ENCODE results near the gene RNMT.
"Not testable (repeated sequence)": the region's sequence is repeated elsewhere in the genome, so short reads cannot be mapped to it uniquely, and the experiment has no call there.

RNMT gene

GRCh38 chr18:13730481-13730880 lies 4.0 kb downstream of the RNMT start:
- in situ Hi-C loops (cut with MboI; ENCODE audit: low sequenced_read_pairs) = no loop called here

GRCh38 chr18:13735681-13736080 lies 9.2 kb downstream of the RNMT start:
- in situ Hi-C loops (cut with MboI; ENCODE audit: low sequenced_read_pairs) = no loop called here

GRCh38 chr18:13745696-13746095 lies 19.2 kb downstream of the RNMT start:
- in situ Hi-C loops (cut with MboI; ENCODE audit: low sequenced_read_pairs) = no loop called here

GRCh38 chr18:13746633-13747032 lies 20.2 kb downstream of the RNMT start:
- in situ Hi-C loops (cut with MboI; ENCODE audit: low sequenced_read_pairs) = no loop called here

GRCh38 chr18:13751599-13751998 lies 25.1 kb downstream of the RNMT start:
- in situ Hi-C loops (cut with MboI; ENCODE audit: low sequenced_read_pairs) = not testable (repeated sequence)

- in situ Hi-C loops (cut with MboI; ENCODE audit: low sequenced_read_pairs) = no loop called here
Observed at GRCh38 chr18:13756261-13756660, 29.8 kb downstream of the RNMT start.

- in situ Hi-C loops (cut with MboI; ENCODE audit: low sequenced_read_pairs) = no loop called here
Observed at GRCh38 chr18:13756671-13757070, 30.2 kb downstream of the RNMT start.

- in situ Hi-C loops (cut with MboI; ENCODE audit: low sequenced_read_pairs) = no loop called here
Observed at GRCh38 chr18:13758622-13759021, 32.1 kb downstream of the RNMT start.

GRCh38 chr18:13760047-13760446 lies 33.6 kb downstream of the RNMT start:
- in situ Hi-C loops (cut with MboI; ENCODE audit: low sequenced_read_pairs) = no loop called here

GRCh38 chr18:13762690-13763439 lies 36.4 kb downstream of the RNMT start:
- in situ Hi-C loops (cut with MboI; ENCODE audit: low sequenced_read_pairs) = no loop called here

GRCh38 chr18:13775058-13775457 lies 48.6 kb downstream of the RNMT start:
- in situ Hi-C loops (cut with MboI; ENCODE audit: low sequenced_read_pairs) = no loop called here

GRCh38 chr18:13791181-13791580 lies 64.7 kb downstream of the RNMT start:
- in situ Hi-C loops (cut with MboI; ENCODE audit: low sequenced_read_pairs) = no loop called here

- in situ Hi-C loops (cut with MboI; ENCODE audit: low sequenced_read_pairs) = no loop called here
Observed at GRCh38 chr18:13793819-13794218, 67.3 kb downstream of the RNMT start.

GRCh38 chr18:13796515-13796914 lies 70.0 kb downstream of the RNMT start:
- in situ Hi-C loops (cut with MboI; ENCODE audit: low sequenced_read_pairs) = no loop called here

- in situ Hi-C loops (cut with MboI; ENCODE audit: low sequenced_read_pairs) = no loop called here
Observed at GRCh38 chr18:13797157-13797611, 70.7 kb downstream of the RNMT start.

GRCh38 chr18:13799396-13799795 lies 72.9 kb downstream of the RNMT start:
- in situ Hi-C loops (cut with MboI; ENCODE audit: low sequenced_read_pairs) = no loop called here

- in situ Hi-C loops (cut with MboI; ENCODE audit: low sequenced_read_pairs) = no loop called here
Observed at GRCh38 chr18:13800505-13801259, 74.2 kb downstream of the RNMT start.

- in situ Hi-C loops (cut with MboI; ENCODE audit: low sequenced_read_pairs) = no loop called here
Observed at GRCh38 chr18:13801260-13801601, 74.8 kb downstream of the RNMT start.

- in situ Hi-C loops (cut with MboI; ENCODE audit: low sequenced_read_pairs) = no loop called here
Observed at GRCh38 chr18:13804305-13804704, 77.8 kb downstream of the RNMT start.

- in situ Hi-C loops (cut with MboI; ENCODE audit: low sequenced_read_pairs) = no loop called here
Observed at GRCh38 chr18:13808294-13809042, 82.0 kb downstream of the RNMT start.

- in situ Hi-C loops (cut with MboI; ENCODE audit: low sequenced_read_pairs) = no loop called here
Observed at GRCh38 chr18:13809043-13809430, 82.6 kb downstream of the RNMT start.

All from HL-60/S4 treated with phorbol 12-myristate 13-acetate at 8.2 ng/mL for 4 days and 3 days (cell line).